HEK293T (cell line): ENCODE measurements around the gene CNDP1.

ENCODE experiments used
- CTCF ChIA-PET: fragments of 350-600 bp; formaldehyde crosslinking; extraction: SDS; loops from one replicate; lab custom pipeline; 2021; ENCODE audit warnings: antibody characterized with exemption, inconsistent platforms; lab: Yijun Ruan, JAX
- POLR2A ChIA-PET: fragments of 350-600 bp; formaldehyde crosslinking; extraction: SDS; loops from one replicate; lab custom pipeline; 2020; ENCODE audit warnings: antibody characterized with exemption, inconsistent platforms; lab: Yijun Ruan, JAX
- DNase-seq: peaks from one replicate; pipeline ENCODE4 v3.0.0; 2012; ENCODE audit warnings: mixed read lengths; ENCODE audit errors: extremely low spot score
- ARNT ChIP-seq: fragments of 450-650 bp; IDR thresholded peaks from 2 replicates; pipeline ENCODE4 v1.6.1; 2017; ENCODE audit warnings: mild to moderate bottlenecking
- BHLHE40 ChIP-seq: fragments of 450-650 bp; IDR thresholded peaks from 2 replicates; pipeline ENCODE4 v1.6.1; 2016; ENCODE audit warnings: mild to moderate bottlenecking, moderate library complexity, borderline replicate concordance
- CTBP1 ChIP-seq: fragments of 450-650 bp; IDR thresholded peaks from 2 replicates; pipeline ENCODE4 v1.6.1; 2016; ENCODE audit warnings: borderline replicate concordance
- ELF4 ChIP-seq: fragments of 450-650 bp; IDR thresholded peaks from 2 replicates; pipeline ENCODE4 v1.6.1; 2017; ENCODE audit warnings: antibody characterized with exemption
- FOXA1 ChIP-seq: fragments of 450-650 bp; IDR thresholded peaks from 2 replicates; pipeline ENCODE4 v1.6.1; 2016; ENCODE audit warnings: mild to moderate bottlenecking
- FOXK2 ChIP-seq: fragments of 450-650 bp; IDR thresholded peaks from 2 replicates; pipeline ENCODE4 v1.6.1; 2016; ENCODE audit warnings: mild to moderate bottlenecking
- FOXM1 ChIP-seq: fragments of 450-650 bp; IDR thresholded peaks from 2 replicates; pipeline ENCODE4 v1.6.1; 2017; ENCODE audit warnings: mild to moderate bottlenecking, borderline replicate concordance
- HDGF ChIP-seq: fragments of 450-650 bp; IDR thresholded peaks from 2 replicates; pipeline ENCODE4 v1.6.1; 2017; ENCODE audit warnings: antibody characterized with exemption, borderline replicate concordance
- L3MBTL2 ChIP-seq: fragments of 450-650 bp; conservative IDR thresholded peaks from 2 replicates; pipeline ENCODE4 v1.6.1; 2016; ENCODE audit warnings: mild to moderate bottlenecking
- LEF1 ChIP-seq: fragments of 450-650 bp; IDR thresholded peaks from 2 replicates; pipeline ENCODE4 v1.6.1; 2017; ENCODE audit warnings: mild to moderate bottlenecking, borderline replicate concordance
- NFRKB ChIP-seq: fragments of 450-650 bp; IDR thresholded peaks from 2 replicates; pipeline ENCODE4 v1.6.1; 2016; ENCODE audit warnings: mild to moderate bottlenecking, moderate library complexity
- SP1 ChIP-seq: fragments of 450-650 bp; IDR thresholded peaks from 2 replicates; pipeline ENCODE4 v1.6.1; 2017
- SUZ12 ChIP-seq: fragments of 450-650 bp; IDR thresholded peaks from 2 replicates; pipeline ENCODE4 v1.6.1; 2016; ENCODE audit warnings: mild to moderate bottlenecking
- TARDBP ChIP-seq: fragments of 450-650 bp; IDR thresholded peaks from 2 replicates; pipeline ENCODE4 v1.6.1; 2016
- ZNF384 ChIP-seq: fragments of 450-650 bp; IDR thresholded peaks from 2 replicates; pipeline ENCODE4 v1.6.1; 2016
- TF ChIP-seq, protein P1 (sequence below): fragments of 450-650 bp; IDR thresholded peaks from 2 replicates; pipeline ENCODE4 v1.6.1; 2016

Gene CNDP1

DNA sequence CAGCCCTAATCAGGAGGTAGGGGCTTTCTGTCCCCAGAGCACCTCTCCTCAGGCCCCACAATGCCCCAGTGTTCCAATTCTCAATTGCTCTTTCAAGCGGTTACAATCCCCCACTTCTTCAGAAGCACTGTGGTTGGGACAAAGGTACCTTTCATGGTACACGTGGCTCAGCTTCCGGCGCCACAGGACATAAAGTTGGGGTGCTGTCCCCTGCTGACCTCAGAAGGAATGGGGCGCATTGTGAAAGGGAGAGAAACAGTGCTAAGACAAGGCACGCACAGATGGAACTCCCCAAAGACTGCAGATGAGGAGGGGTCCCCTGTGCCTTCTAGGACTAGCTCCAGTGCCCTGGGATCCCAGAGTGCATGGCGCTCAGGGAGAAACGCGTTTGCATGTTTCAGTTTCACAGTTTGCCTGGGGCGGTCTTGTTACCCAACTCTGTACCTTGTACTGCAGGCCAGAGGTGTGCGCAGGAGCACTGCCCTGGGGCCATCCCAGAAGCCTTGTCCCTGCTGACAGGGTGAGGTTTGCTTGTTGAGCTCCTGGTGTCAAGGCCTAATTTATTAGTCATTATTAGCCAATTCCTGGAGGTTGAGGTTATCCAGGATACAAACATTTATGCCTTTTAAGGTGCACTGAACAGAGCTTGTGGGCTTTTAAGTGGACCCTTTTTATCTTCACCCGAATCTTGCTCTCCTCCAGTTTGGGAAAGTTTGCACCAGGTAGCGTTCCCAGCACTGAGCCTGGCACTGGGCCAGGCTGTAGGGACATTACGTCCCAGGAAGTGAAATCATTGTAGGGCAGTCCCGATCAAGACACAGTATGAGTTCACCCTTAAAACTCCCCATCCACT, 7.6 kb downstream of the CNDP1 start:
- ChIA-PET CTCF (no interaction called here), POLR2A (no interaction called here)
- TF ChIP-seq TARDBP: no peak
- no peak for TF ChIP-seq ARNT
- TF ChIP-seq, protein P1, sequence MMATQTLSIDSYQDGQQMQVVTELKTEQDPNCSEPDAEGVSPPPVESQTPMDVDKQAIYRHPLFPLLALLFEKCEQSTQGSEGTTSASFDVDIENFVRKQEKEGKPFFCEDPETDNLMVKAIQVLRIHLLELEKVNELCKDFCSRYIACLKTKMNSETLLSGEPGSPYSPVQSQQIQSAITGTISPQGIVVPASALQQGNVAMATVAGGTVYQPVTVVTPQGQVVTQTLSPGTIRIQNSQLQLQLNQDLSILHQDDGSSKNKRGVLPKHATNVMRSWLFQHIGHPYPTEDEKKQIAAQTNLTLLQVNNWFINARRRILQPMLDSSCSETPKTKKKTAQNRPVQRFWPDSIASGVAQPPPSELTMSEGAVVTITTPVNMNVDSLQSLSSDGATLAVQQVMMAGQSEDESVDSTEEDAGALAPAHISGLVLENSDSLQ: no peak
- no peak for TF ChIP-seq LEF1
- TF ChIP-seq L3MBTL2: no peak
- no peak for TF ChIP-seq ELF4
- no peak for TF ChIP-seq ZNF384
- TF ChIP-seq SUZ12: no peak
- TF ChIP-seq BHLHE40: no peak
- TF ChIP-seq NFRKB: no peak
- TF ChIP-seq HDGF: no peak
- TF ChIP-seq CTBP1: no peak
- TF ChIP-seq FOXM1: no peak
- TF ChIP-seq SP1: no peak
- no peak for TF ChIP-seq FOXA1
- no peak for TF ChIP-seq FOXK2
- DNase-seq: no peak

DNA sequence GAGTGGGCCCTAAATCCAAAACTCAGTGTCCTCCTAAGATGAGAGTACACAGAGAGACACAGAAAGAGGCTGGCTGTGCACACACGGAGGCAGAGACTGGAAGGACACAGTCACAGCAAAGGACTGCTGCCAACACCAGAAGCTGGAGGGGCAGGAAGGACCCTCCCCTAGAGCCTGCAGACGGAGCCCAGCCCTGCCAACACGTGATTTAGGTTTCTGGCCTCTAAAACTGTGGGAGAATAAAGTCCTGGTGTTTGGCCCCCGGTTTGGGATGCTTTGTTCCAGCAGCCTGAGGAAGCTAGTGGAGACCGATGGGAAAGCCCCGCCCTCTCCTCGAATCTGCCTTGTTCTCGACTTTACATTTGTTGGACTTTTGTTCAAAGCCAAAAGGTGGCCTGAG, 10.6 kb downstream of the CNDP1 start:
- CTCF ChIA-PET: no interaction called here
- DNase-seq: no peak
- POLR2A ChIA-PET: no interaction called here
- TF ChIP-seq ELF4: no peak
- no peak for TF ChIP-seq CTBP1
- no peak for TF ChIP-seq FOXA1
- no peak for TF ChIP-seq HDGF
- TF ChIP-seq NFRKB: no peak
- TF ChIP-seq SP1: no peak

DNA sequence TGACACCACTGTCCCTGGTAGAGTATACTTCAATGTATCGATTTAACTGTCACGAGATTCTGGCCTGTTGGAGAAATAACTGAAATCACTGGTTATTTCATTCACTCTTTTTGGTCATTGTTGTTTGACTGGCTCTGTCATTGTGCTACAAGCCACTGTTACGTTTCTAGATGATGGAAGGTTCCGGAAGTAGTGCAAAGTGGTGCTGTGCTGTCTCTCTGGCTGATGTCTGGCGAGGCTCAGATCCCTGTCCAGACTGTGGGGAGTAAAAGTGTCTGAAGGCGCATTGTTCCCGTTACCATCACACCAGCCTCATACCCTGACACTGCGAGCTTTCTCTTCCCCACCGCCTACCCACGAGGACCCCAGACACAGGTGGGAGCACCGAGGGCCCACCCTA, 11.7 kb downstream of the CNDP1 start:
- ChIA-PET CTCF (no interaction called here), POLR2A (no interaction called here)
- TF ChIP-seq, protein P1: no peak
- no peak for TF ChIP-seq TARDBP
- TF ChIP-seq SP1: no peak
- no peak for TF ChIP-seq FOXM1
- no peak for DNase-seq

DNA sequence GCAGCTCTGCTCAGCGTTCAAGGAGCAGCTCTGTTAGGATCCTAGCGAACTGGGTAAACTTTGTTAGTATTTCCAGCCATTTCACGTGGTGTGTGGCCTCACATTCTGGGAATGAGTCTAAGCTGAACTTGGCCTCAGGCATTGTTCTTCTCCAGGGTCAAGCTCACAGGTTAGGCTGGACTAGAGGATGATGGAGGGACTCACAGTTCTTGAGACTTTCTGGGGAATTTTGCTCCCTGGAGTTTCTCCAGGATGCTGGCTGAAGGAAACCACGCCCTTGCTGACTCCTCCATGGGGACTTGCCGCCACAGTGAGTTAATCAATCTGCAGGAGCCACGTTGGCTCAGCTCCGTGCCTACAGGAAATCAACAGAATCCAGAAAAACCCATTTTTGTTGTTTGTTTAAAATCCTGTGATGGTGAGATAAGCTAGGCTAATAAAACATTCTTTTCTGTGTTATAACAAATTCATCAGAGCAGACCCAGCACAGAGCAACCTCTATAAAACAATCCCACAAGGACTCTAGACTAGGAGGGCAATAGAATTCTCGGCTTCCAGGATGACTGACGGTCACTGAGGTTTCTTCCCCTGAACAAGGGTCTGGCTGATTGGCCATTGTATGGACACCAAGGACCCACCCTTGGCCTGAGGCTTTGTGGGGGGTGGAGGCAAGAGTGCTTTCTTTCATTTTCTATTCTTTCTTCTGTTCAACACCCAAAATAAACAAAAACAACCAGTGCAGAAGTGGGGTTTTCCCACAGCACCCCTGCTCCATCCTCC, 12.6 kb downstream of the CNDP1 start:
- DNase-seq: no peak
- TF ChIP-seq SUZ12: no peak
- TF ChIP-seq, protein P1: no peak
- no peak for TF ChIP-seq FOXA1
- no peak for TF ChIP-seq FOXM1
- no peak for TF ChIP-seq ZNF384
- TF ChIP-seq TARDBP: no peak
- TF ChIP-seq FOXK2: no peak
- TF ChIP-seq BHLHE40: no peak
- no peak for TF ChIP-seq ARNT
- no peak for TF ChIP-seq LEF1
- no peak for TF ChIP-seq L3MBTL2
- no peak for TF ChIP-seq NFRKB
- no peak for TF ChIP-seq HDGF
- TF ChIP-seq CTBP1: no peak
- no peak for TF ChIP-seq SP1
- CTCF ChIA-PET: no interaction called here
- POLR2A ChIA-PET: no interaction called here

DNA sequence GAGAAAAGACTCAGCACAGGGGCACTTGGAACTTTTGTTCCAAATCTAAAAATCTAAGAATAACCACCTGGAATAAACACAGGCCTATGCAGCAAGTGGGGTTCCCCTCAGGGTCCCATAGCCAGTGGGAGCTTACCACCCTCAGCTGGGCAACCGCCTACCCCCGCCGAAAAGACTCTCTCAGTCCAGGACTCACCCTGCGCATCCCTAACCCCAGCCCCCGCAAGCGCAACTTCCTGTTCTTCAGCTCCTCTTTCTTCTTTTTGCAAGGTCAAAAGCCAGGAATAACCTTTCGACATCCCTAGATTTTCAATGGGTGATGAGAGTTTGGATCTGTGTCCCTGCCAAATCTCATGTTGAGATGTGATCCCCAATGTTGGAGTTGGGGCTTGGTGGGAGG, 13.6 kb downstream of the CNDP1 start:
- ChIA-PET POLR2A (no interaction called here), CTCF (no interaction called here)
- no peak for TF ChIP-seq FOXM1
- TF ChIP-seq FOXK2: no peak
- TF ChIP-seq ZNF384: no peak
- TF ChIP-seq ARNT: no peak
- no peak for TF ChIP-seq LEF1
- TF ChIP-seq, protein P1: no peak
- no peak for DNase-seq

DNA sequence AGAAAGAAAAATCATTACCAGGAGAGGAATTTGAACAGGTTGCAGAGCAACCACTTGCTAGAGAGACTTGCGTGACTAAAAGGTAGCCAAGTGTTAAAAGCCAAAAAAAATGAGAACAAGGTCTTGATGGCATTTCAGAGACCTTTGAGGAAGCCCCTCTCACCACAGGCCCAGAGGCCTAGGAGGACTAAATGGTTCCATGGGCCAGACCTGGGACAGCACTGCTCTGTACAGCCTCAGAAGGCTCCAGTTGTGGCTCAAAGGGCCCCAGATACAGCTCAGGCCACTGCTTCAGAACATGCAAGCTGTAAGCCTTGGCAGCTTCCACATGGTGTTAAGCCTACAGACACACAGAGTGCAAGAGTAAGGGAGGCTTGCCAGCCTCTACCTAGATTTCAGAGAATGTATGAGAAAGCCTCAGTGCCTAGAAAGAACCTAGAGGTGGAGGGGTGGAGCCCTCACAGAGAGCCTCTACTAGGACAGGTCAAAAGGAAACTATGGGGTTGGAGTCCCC, 15.3 kb downstream of the CNDP1 start:
- POLR2A ChIA-PET: no interaction called here
- no peak for DNase-seq
- CTCF ChIA-PET: interaction anchor here (0.6 kb wide), 1 partner anchor 509 kb away, joined by 3 read pairs; no protein-coding TSS in a partner anchor
- no peak for TF ChIP-seq HDGF
- TF ChIP-seq FOXK2: no peak
- TF ChIP-seq ZNF384: no peak
- no peak for TF ChIP-seq BHLHE40
- TF ChIP-seq FOXA1: no peak
- TF ChIP-seq ARNT: no peak
- no peak for TF ChIP-seq LEF1
- TF ChIP-seq, protein P1: no peak
- TF ChIP-seq CTBP1: no peak
- no peak for TF ChIP-seq ELF4
